ENCODE measurements around the gene CYP2D6. TPM values are rescaled to one million over a fixed set of nuclear protein-coding genes. Genes with fewer than 3 reads are reported as not detected.

CYP2D6 gene
- 0.13 and 0.22 TPM in 2 replicates for total RNA-seq

GRCh38 chr22:42130639-42131431, at the start of gene CYP2D6:
Gene CYP2D6 (minus strand): TSS chr22:42130810. CDS start chr22:42130791, 19 bp downstream.

GRCh38 chr22:42090596-42091454, 39.8 kb downstream of the CYP2D6 start, which contains the start of gene NDUFA6:
Gene NDUFA6 (minus strand): TSS chr22:42090772. CDS start chr22:42090744, 28 bp downstream.

GRCh38 chr22:42079319-42080251, 51.0 kb downstream of the CYP2D6 start, which contains the start of gene SMDT1:
Gene SMDT1 (plus strand): TSS chr22:42079700. CDS start chr22:42079769, 69 bp downstream.

Other genes with a start within 250 kb of the CYP2D6 start
- not detected in 2 replicates for gene SHISA8, start 215.7 kb downstream of the CYP2D6 start, total RNA-seq
- 0.13 and 0.14 TPM in 2 replicates for gene TNFRSF13C, start 204.0 kb downstream of the CYP2D6 start, total RNA-seq
- gene CENPM, start 183.7 kb downstream of the CYP2D6 start, total RNA-seq, result 19.7 and 26.7 TPM in 2 replicates
- gene SEPTIN3, start 161.4 kb downstream of the CYP2D6 start, total RNA-seq, result 0.07 and 0.13 TPM in 2 replicates
- 0.22 TPM in 1 of 2 replicates, not detected in the other for gene WBP2NL, start 132.0 kb downstream of the CYP2D6 start, total RNA-seq
- 37.0 and 52.3 TPM in 2 replicates for gene NAGA, start 60.0 kb downstream of the CYP2D6 start, total RNA-seq
- 8.6 and 11.2 TPM in 2 replicates for gene PHETA2, start 56.6 kb downstream of the CYP2D6 start, total RNA-seq
- gene SMDT1, start 51.1 kb downstream of the CYP2D6 start, total RNA-seq, result 7.0 and 11.7 TPM in 2 replicates
- 39.6 and 70.7 TPM in 2 replicates for gene NDUFA6, start 40.0 kb downstream of the CYP2D6 start, total RNA-seq
- gene TCF20, start 139.8 kb upstream of the CYP2D6 start, total RNA-seq, result 28.2 and 43.4 TPM in 2 replicates

All from thoracic aorta endothelial cell (primary cell).